ENCODE results near the gene MALT1.
"Not testable (repeated sequence)": the region's sequence is repeated elsewhere in the genome, so short reads cannot be mapped to it uniquely, and the experiment has no call there.

Gene MALT1

GRCh38 chr18:58640428-58640805 is 30.8 kb upstream of the MALT1 start:
- H3K27ac ChIP-seq: no peak overlapping the region
- TF ChIP-seq ZFX (IDR thresholded peaks at IDR 0.05; ENCODE audit: borderline replicate concordance): no peak

DNA sequence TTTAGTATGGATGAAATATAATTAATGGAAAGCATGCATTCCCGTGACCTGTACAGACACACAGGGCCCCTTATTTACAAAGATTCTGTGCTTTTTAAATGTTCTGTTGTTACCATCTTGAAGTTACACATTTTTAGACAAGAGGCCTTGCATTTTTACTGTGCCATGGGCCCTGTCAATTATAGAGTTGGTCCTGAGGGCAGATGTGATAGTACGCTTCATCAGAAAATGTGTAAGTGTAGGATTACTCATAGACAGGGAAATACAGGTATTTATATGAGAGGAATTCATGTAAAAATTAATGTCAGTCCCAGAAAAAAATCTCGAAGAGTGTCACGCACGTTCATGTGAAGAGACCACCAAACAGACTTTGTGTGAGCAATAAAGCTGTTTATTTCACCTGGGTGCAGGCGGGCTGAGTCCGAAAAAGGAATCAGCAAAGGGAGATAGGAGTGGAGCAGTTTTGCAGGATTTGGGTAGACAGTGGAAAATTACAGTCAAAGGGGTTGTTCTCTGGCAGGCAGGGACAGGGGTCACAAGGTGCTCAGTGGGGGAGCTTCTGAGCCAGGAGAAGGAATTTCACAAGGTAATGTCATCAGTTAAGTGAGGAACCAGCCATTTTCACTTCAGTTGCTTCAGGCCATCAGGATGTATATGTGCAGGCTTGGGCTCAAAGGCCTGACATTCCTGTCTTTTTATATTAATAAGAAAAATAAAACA is 30.2 kb upstream of the MALT1 start:
- H3K27ac ChIP-seq: no peak overlapping the region
- TF ChIP-seq, protein P1, sequence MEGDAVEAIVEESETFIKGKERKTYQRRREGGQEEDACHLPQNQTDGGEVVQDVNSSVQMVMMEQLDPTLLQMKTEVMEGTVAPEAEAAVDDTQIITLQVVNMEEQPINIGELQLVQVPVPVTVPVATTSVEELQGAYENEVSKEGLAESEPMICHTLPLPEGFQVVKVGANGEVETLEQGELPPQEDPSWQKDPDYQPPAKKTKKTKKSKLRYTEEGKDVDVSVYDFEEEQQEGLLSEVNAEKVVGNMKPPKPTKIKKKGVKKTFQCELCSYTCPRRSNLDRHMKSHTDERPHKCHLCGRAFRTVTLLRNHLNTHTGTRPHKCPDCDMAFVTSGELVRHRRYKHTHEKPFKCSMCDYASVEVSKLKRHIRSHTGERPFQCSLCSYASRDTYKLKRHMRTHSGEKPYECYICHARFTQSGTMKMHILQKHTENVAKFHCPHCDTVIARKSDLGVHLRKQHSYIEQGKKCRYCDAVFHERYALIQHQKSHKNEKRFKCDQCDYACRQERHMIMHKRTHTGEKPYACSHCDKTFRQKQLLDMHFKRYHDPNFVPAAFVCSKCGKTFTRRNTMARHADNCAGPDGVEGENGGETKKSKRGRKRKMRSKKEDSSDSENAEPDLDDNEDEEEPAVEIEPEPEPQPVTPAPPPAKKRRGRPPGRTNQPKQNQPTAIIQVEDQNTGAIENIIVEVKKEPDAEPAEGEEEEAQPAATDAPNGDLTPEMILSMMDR (IDR thresholded peaks at IDR 0.05): no peak

DNA sequence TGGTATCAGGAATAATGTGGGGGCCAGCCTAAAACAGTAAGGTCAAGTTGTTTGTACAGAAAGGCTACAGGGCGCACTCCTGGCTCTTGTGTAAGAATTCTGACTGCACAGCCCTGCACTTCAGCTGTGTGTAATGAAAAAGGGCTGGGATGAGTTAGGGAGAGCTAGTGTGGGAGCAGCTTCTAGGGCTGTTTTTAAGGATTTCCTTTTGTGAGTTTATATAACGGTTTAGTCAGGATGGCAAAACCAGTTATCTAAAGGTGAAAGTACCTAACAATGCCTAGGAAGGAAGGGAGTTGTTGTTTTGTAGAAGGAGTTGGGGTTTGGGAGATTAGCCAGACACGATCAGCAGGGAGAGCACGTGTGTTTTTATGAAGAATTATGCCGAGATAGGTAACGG is 27.7 kb upstream of the MALT1 start:
- H3K27ac ChIP-seq: not testable (repeated sequence)

GRCh38 chr18:58645398-58645797 is 25.9 kb upstream of the MALT1 start:
- no peak overlapping the region for H3K27ac ChIP-seq
- TF ChIP-seq, protein P1 (IDR thresholded peaks at IDR 0.05): no peak
- TF ChIP-seq ZFX (IDR thresholded peaks at IDR 0.05; ENCODE audit: borderline replicate concordance): no peak

DNA sequence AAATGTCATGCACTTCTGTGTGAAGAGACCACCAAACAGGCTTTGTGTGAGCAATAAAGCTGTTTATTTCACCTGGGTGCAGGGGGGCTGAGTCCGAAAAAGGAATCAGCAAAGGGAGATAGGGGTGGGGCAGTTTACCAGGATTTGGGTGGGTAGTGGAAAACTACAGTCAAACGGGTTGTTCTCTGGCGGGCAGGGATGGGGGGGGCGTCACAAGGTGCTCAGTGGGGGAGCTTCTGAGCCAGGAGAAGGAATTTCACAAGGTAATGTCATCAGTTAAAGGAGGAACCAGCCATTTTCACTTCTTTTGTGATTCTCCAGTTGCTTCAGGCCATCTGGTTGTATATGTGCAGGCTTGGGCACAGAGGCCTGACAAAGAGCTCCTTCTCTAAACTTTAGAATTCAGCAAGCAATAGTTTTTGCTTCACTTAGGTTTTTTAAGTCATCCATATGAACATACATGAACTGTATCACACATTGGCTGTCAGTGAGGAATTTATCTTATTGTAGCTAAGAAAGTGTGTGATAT is 24.9 kb upstream of the MALT1 start:
- TF ChIP-seq, protein P1 (IDR thresholded peaks at IDR 0.05): no peak
- no peak for TF ChIP-seq ZFX (IDR thresholded peaks at IDR 0.05; ENCODE audit: borderline replicate concordance)
- H3K27ac ChIP-seq: no peak overlapping the region

DNA sequence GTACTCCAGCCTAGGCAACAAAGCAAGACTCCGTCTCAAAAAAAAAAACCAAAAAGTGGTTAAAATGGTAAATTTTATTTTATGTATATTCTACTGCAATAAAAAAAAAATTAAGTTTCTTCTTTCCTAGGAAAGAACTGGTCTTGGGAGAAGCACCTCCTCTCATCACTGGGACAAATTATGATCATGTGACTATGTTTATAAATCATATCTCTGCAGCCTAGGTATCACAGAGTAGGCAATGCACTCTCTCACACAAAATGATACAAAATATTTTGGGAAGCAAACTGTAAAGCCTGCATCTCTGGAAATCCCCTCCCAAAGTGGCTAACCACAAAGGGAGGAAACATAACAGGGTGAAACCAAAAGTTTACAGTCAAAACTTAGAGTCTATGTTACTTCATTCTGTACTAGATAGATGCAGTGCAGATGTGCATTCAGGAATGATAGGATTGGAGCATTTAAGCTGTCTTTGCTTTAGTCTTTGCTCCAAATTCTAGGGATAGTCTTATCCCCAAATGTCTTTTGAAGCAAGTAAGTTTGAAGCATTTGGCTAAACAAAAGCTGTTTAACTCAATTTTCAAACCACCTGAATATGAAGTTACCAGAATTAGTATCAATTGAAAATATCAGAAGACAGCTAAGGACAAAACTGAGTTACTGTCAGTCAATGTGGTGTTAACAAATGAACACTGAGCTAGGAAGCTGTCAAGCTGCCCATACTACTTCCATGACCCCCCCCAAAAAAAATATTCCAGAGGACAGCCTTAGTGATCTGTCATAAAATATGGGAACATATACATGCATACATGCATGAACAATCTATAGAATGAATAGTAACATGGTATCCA is 21.1 kb upstream of the MALT1 start:
- TF ChIP-seq, protein P1 (IDR thresholded peaks at IDR 0.05): no peak
- TF ChIP-seq ZFX (IDR thresholded peaks at IDR 0.05; ENCODE audit: borderline replicate concordance): no peak
- no peak overlapping the region for H3K27ac ChIP-seq

DNA sequence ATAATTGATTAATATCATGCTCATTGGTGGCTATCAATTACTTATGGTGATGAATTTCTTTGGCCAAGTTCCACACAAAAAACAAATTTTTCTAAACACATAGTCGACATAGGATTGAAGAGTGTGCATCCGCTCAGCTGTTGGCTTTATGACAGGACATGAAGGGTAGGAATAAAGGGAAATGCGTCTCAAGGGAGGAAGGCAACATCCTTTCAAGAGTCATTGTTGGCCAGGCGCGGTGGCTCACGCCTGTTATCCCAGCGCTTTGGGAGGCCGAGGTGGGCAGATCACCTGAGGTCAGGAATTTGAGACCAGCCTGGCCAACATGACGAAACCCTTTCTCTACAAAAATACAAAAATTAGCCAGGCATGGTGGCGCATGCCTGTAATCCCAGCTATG is 20.4 kb upstream of the MALT1 start:
- H3K27ac ChIP-seq: not testable (repeated sequence)

DNA sequence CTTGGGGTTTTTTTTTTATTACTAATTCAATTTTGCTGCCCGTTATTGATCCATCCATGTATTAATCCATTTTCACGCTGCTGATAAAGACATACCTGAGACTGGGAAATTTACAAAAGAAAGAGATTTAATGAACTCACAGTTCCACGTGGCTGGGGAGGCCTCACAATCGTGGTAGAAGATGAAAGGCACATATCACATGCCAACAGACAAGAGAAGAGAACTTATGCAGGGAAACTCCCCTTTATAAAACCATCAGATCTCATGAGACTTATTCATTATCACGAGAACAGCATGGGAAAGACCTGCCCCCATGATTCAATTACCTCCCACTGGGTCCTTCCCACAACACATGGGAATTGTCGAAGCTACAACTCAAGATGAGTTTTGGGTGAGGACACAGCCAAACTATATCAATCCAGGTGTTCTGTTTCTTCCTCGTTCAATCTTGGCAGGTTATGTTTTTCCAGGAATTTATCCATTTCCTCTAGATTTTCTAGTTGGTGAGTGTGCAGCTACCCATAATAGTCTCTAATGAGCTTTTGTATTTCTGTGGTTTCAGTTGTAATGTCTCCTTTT is 18.0 kb upstream of the MALT1 start:
- H3K27ac ChIP-seq: not testable (repeated sequence)

- TF ChIP-seq, protein P1 (IDR thresholded peaks at IDR 0.05): no peak
- TF ChIP-seq ZFX (IDR thresholded peaks at IDR 0.05; ENCODE audit: borderline replicate concordance): no peak
- H3K27ac ChIP-seq: no peak overlapping the region
Observed at GRCh38 chr18:58653814-58654509, 17.3 kb upstream of the MALT1 start.
